Mucosa of rectum (tissue), 2 donors: ENCODE measurements around the gene GBE1.

Experiments used
- H3K27ac ChIP-seq, 2 donors: one replicate each; pipeline ENCODE4 v1.7.0; 2013; ENCODE audit warnings: inconsistent platforms in 2 of 2, low read depth in 2 of 2, low read length in 2 of 2
- H3K27me3 ChIP-seq, 2 donors: one replicate each; pipeline ENCODE4 v1.7.0; 2013; ENCODE audit warnings: low read length in 2 of 2; ENCODE audit not compliant: control insufficient read depth in 2 of 2, insufficient read depth in 2 of 2
- H3K36me3 ChIP-seq, 2 donors: one replicate each; pipeline ENCODE4 v1.7.0; 2013; ENCODE audit warnings: low read length in 2 of 2; ENCODE audit not compliant: control insufficient read depth in 2 of 2, insufficient read depth in 2 of 2
- H3K4me1 ChIP-seq, 2 donors: one replicate each; pipeline ENCODE4 v1.7.0; 2013; ENCODE audit warnings: low read length in 2 of 2, mild to moderate bottlenecking in 1 of 2; ENCODE audit not compliant: control insufficient read depth in 2 of 2, insufficient read depth in 2 of 2
- H3K4me3 ChIP-seq, 2 donors: one replicate each; pipeline ENCODE4 v1.7.0; 2013; ENCODE audit warnings: low read length in 2 of 2
- H3K9ac ChIP-seq, 2 donors: one replicate each; pipeline ENCODE4 v1.7.0; 2013; ENCODE audit warnings: low read length in 2 of 2, low read depth in 1 of 2, mild to moderate bottlenecking in 1 of 2
- H3K9me3 ChIP-seq, 2 donors: one replicate each; pipeline ENCODE4 v1.7.0; 2013; ENCODE audit warnings: low read length in 2 of 2; ENCODE audit not compliant: control insufficient read depth in 2 of 2
- donor health status: healthy.
- donor health status: Normal muscosa, but diverticular disease.

The GBE1 gene

DNA sequence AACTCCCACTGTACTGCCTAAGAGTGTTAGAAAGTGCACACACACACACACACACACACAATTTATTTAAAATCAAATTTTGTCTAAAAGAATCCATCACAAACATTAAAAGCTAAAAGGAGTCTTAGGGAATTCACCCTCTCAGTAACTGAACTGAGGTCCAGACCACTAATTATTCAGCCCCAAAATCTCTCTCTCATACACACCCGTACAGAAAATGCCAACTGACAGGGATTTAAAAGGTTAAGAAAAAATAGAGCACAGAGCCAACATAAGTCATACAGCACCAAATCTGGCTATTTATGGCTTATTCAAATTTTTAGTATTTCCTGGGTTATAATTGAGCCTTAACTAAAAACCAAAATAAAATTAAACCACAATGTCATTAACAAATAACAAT, 20.7 kb downstream of the GBE1 start:
- no peak overlapping the region for H3K27ac ChIP-seq
- H3K9me3 ChIP-seq: no peaks in the 10 kb centered on the region
- no peak overlapping the region for H3K9ac ChIP-seq
- no peaks in the 10 kb centered on the region for H3K36me3 ChIP-seq
- no peaks in the 10 kb centered on the region for H3K27me3 ChIP-seq
- H3K4me3 ChIP-seq: no peak overlapping the region
- H3K4me1 ChIP-seq: no peaks in the 10 kb centered on the region

GRCh38 chr3:81735334-81735733, 26.1 kb downstream of the GBE1 start:
- Histone ChIP-seq H3K27ac (no peak overlapping the region), H3K27me3 (no peaks in the 10 kb centered on the region), H3K9me3 (no peaks in the 10 kb centered on the region), H3K9ac (no peak overlapping the region), H3K4me3 (no peak overlapping the region), H3K36me3 (no peaks in the 10 kb centered on the region), H3K4me1 (no peaks in the 10 kb centered on the region)

DNA sequence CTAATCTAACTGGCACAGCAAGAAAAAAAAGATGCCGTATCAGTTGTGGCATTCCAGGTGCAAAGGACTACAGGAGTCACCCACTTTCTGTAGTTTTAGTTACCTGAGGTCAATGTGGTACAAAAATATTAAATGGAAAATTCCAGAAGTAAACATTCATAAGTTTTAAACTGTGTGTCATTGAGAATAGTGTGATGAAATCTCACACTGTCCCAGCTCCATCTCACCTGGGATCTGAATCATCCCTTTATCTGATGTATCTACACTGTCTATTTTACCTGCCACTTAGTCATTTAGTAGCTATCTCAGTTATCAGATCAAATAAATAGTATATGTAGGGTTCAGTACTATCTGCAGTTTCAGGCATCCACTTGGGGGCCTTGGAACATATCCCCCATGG, 26.7 kb downstream of the GBE1 start:
- no peak overlapping the region for H3K27ac ChIP-seq
- H3K9ac ChIP-seq: no peak overlapping the region
- H3K9me3 ChIP-seq: no peaks in the 10 kb centered on the region
- no peaks in the 10 kb centered on the region for H3K36me3 ChIP-seq
- no peaks in the 10 kb centered on the region for H3K4me1 ChIP-seq
- H3K4me3 ChIP-seq: no peak overlapping the region
- H3K27me3 ChIP-seq: no peaks in the 10 kb centered on the region

DNA sequence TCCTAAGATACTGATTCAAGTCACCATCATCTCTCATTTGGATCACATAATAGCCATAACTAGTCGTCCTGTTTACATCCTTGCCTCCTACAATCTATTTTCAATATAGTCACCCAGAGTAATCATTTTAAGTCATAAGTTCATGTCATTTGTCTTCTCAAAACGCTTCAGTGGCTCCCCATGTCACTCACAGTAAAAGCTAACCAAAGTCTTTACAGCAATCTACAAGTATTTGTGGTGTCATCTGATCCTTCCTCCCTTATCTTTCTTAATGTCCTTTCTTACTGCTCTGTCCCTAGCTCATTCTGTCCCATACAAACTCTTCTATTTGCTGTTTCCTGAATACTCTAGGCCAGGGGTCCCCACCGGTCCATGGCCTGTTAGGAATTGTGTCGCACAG, 28.8 kb downstream of the GBE1 start:
- no peaks in the 10 kb centered on the region for H3K36me3 ChIP-seq
- H3K9me3 ChIP-seq: no peaks in the 10 kb centered on the region
- H3K27me3 ChIP-seq: no peaks in the 10 kb centered on the region
- no peak overlapping the region for H3K4me3 ChIP-seq
- no peaks in the 10 kb centered on the region for H3K4me1 ChIP-seq
- no peak overlapping the region for H3K9ac ChIP-seq
- no peak overlapping the region for H3K27ac ChIP-seq

DNA sequence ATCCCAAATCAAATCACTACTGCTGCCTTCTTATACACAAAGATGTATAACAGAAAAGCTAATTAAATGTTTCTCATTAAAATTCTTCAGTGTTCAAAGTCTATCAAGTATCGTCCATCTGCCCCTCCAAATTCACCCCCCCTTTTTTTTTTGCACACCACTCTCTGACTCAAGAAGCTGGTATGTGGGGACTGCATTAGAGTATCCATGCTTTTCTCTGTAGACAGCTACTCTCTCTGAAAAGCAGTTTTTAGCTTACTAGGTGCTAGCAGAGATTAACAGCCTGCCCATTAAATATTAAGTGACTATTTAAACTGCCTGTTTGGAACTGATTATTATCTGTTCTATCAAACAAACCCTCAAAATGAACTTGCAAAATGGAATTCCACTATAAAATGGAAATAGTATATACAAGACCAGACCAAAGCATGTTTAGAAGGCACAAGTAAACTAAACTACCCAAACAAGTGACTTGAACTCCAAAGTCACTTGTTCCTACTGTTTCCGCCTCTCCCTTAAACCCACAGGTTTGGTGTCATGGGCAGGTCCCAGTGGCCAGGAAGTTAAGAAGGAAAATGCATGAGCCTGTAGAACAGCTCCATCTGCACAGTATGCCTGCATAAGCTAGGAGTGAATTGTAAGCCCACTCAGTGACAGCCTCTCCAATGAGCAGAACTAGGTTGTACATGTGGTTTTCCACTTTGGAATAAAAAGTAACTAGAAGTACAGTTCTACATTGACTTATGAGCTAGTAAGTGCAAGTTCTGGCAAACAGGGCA, 32.5 kb downstream of the GBE1 start:
- Histone ChIP-seq H3K27ac (no peak overlapping the region), H3K36me3 (no peaks in the 10 kb centered on the region), H3K9me3 (no peaks in the 10 kb centered on the region), H3K9ac (no peak overlapping the region), H3K4me1 (no peaks in the 10 kb centered on the region), H3K4me3 (no peak overlapping the region), H3K27me3 (no peaks in the 10 kb centered on the region)

GRCh38 chr3:81726735-81727134, 34.7 kb downstream of the GBE1 start:
- Histone ChIP-seq H3K4me1 (no peaks in the 10 kb centered on the region), H3K4me3 (no peak overlapping the region), H3K27ac (no peak overlapping the region), H3K9ac (no peak overlapping the region), H3K27me3 (no peaks in the 10 kb centered on the region), H3K36me3 (no peaks in the 10 kb centered on the region), H3K9me3 (no peaks in the 10 kb centered on the region)

GRCh38 chr3:81726132-81726531, 35.3 kb downstream of the GBE1 start:
- no peaks in the 10 kb centered on the region for H3K36me3 ChIP-seq
- H3K9ac ChIP-seq: no peak overlapping the region
- no peaks in the 10 kb centered on the region for H3K27me3 ChIP-seq
- no peak overlapping the region for H3K27ac ChIP-seq
- no peak overlapping the region for H3K4me3 ChIP-seq
- no peaks in the 10 kb centered on the region for H3K4me1 ChIP-seq
- no peaks in the 10 kb centered on the region for H3K9me3 ChIP-seq

DNA sequence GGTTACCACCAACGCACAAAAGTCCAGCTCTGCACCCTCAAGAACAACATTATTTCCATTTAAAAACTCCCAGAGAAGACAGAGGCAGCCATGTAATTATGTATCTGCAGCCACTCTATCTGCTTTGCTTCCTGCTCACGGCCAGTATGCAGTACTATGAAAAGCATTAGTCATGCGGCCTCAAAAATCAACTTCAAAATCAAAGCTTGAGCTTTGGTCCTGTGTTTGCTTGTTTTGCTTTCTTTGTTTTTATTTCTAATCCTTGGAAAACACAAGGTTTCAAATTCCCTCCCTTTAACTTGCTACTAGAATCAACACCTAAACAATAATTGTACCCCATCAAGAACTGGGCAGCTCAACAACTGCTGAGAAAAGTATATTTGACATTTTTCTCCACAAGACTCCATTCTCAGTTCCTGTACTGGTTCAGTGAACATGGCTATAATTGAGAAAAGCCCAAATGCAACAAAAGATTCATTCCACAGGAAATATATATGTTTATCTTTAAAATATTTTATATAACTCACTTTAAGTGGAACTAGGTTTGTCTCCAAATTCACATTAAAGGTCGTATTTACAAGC, 37.6 kb downstream of the GBE1 start:
- Histone ChIP-seq H3K4me3 (no peak overlapping the region), H3K27ac (no peak overlapping the region), H3K9me3 (no peaks in the 10 kb centered on the region), H3K27me3 (no peaks in the 10 kb centered on the region), H3K4me1 (no peaks in the 10 kb centered on the region), H3K9ac (no peak overlapping the region), H3K36me3 (no peaks in the 10 kb centered on the region)

DNA sequence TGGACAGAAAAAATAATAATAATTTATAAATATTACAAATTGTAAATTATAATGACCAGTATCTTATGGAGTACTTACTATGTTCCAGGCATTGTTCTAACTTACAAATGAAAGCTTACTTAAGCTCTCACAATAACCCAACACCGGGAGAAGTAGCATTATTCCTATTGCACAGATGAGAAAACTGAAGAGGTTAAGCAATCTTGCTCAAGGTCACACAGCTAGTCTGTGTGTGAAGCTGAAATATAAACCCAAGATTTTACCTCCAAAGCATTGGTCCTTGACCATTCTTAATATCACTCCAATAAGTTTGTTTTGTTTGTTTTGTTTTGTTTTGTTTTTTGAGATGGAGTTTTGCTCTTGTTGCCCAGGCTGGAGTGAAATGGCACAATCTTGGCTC, 43.1 kb downstream of the GBE1 start:
- no peaks in the 10 kb centered on the region for H3K4me1 ChIP-seq
- no peaks in the 10 kb centered on the region for H3K9me3 ChIP-seq
- H3K4me3 ChIP-seq: no peak overlapping the region
- no peak overlapping the region for H3K9ac ChIP-seq
- no peak overlapping the region for H3K27ac ChIP-seq
- H3K36me3 ChIP-seq: no peaks in the 10 kb centered on the region
- no peaks in the 10 kb centered on the region for H3K27me3 ChIP-seq

DNA sequence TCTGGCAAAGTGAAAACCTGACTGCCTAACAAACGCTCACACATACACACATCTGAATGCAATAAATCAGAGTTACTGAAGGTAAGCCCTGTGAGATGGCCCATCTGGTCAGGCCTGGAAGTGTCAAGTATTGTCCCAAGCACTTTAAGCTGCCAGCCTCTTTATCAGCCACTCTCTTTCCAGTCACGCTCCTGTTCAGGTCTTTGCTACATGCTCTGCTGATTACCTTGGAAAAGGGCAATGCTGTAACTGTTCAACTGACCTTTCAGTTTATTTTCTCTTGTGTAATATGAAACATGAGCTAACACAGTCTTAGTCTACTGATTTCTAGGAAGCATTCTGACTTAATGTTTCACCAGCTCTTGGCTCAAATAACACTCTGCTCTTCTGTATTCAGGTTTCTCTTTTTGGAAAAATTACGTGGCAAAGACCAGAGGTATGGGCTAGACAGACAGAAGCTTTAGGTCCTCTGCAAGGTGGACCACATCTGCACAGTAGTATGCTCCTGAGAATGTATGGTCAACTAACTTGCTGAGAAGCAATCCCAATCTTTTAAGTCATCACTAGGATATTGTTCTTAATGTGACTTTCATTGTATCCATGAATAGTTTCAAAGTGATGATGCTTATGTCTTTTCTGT, 44.5 kb downstream of the GBE1 start:
- no peak overlapping the region for H3K27ac ChIP-seq
- H3K27me3 ChIP-seq: no peaks in the 10 kb centered on the region
- no peak overlapping the region for H3K4me3 ChIP-seq
- H3K9ac ChIP-seq: no peak overlapping the region
- no peaks in the 10 kb centered on the region for H3K36me3 ChIP-seq
- no peaks in the 10 kb centered on the region for H3K9me3 ChIP-seq
- H3K4me1 ChIP-seq: no peaks in the 10 kb centered on the region
